MM.1S (cell line): Measurements from ENCODE around the gene WDR38.
"Not testable (repeated sequence)": the region's sequence is repeated elsewhere in the genome, so short reads cannot be mapped to it uniquely, and the experiment has no call there.

Experiments
- DNase-seq: peaks from one replicate; pipeline ENCODE4 v3.0.0-alpha.2; 2015
- H2AFZ ChIP-seq: fragments of 300-600 bp; sonication (generic); 2 replicates; pipeline ENCODE4 v1.6.0; 2016; ENCODE audit warnings: antibody characterized with exemption, low read length
- H3F3A ChIP-seq: fragments of 300-600 bp; sonication (generic); 2 replicates; pipeline ENCODE4 v1.6.1; 2016; ENCODE audit warnings: mild to moderate bottlenecking, antibody characterized with exemption, low read length, moderate library complexity, mixed read lengths; ENCODE audit not compliant: insufficient read depth
- H3K27ac ChIP-seq: fragments of 300-600 bp; sonication (generic); 2 replicates; pipeline ENCODE4 v1.5.1; 2016; ENCODE audit warnings: mild to moderate bottlenecking, low read length
- H3K27me3 ChIP-seq: fragments of 300-600 bp; sonication (generic); replicated peaks from 2 replicates; pipeline ENCODE4 v1.6.0; 2016; ENCODE audit warnings: low read length; ENCODE audit not compliant: insufficient read depth
- H3K36me3 ChIP-seq: fragments of 300-600 bp; sonication (generic); replicated peaks from 2 replicates; pipeline ENCODE4 v1.6.1; 2016; ENCODE audit warnings: mild to moderate bottlenecking, low read length, mixed read lengths; ENCODE audit not compliant: insufficient read depth
- H3K4me1 ChIP-seq: fragments of 300-600 bp; sonication (generic); 2 replicates; pipeline ENCODE4 v1.6.1; 2016; ENCODE audit warnings: low read length, mixed read lengths
- H3K4me2 ChIP-seq: fragments of 300-600 bp; sonication (generic); 2 replicates; pipeline ENCODE4 v1.6.0; 2016; ENCODE audit warnings: low read depth, low read length
- H3K4me3 ChIP-seq: fragments of 300-600 bp; sonication (generic); 2 replicates; pipeline ENCODE4 v1.5.1; 2016; ENCODE audit warnings: low read length, mixed read lengths
- H3K79me2 ChIP-seq: fragments of 300-600 bp; sonication (generic); 2 replicates; pipeline ENCODE4 v1.6.1; 2016; ENCODE audit warnings: mixed run types, low read length, mixed read lengths
- H3K9ac ChIP-seq: fragments of 300-600 bp; sonication (generic); 2 replicates; pipeline ENCODE4 v1.6.1; 2016; ENCODE audit warnings: low read length, mixed read lengths
- H3K9me2 ChIP-seq: fragments of 300-600 bp; sonication (generic); replicated peaks from 2 replicates; pipeline ENCODE4 v1.6.1; 2016; ENCODE audit warnings: mild to moderate bottlenecking, low read length, mixed read lengths; ENCODE audit not compliant: insufficient read depth
- H3K9me3 ChIP-seq: fragments of 300-600 bp; sonication (generic); replicated peaks from 2 replicates; pipeline ENCODE4 v1.6.1; 2016; ENCODE audit warnings: mild to moderate bottlenecking, low read length, mixed read lengths; ENCODE audit not compliant: insufficient read depth
- H4K20me1 ChIP-seq: fragments of 300-600 bp; sonication (generic); 2 replicates; pipeline ENCODE4 v1.6.1; 2016; ENCODE audit warnings: mild to moderate bottlenecking, low read length, moderate library complexity, mixed read lengths; ENCODE audit not compliant: insufficient read depth
- EZH2 ChIP-seq: fragments of 300-600 bp; sonication (generic); optimal IDR thresholded peaks from 2 replicates; pipeline ENCODE3; 2017; ENCODE audit warnings: low read depth, mild to moderate bottlenecking, antibody characterized with exemption, low read length, mixed read lengths
- EZH2phosphoT487 ChIP-seq: fragments of 300-600 bp; sonication (generic); IDR thresholded peaks from 2 replicates; pipeline ENCODE4 v1.6.1; 2018; ENCODE audit warnings: antibody characterized with exemption, low read length
- TF ChIP-seq, protein P1 (sequence below): fragments of 300-600 bp; sonication (generic); IDR thresholded peaks from 2 replicates; pipeline ENCODE4 v1.5.1; 2016; ENCODE audit warnings: antibody characterized with exemption, low read length, mixed read lengths

The WDR38 gene

GRCh38 chr9:124843456-124844034 lies 9.7 kb upstream of the WDR38 start:
- H3K9me3 ChIP-seq, result no peaks in the 10 kb centered on the region
- H3K27ac ChIP-seq, result no peak overlapping the region
- no peak overlapping the region for H3K9ac ChIP-seq
- no peaks in the 10 kb centered on the region for H4K20me1 ChIP-seq
- no peaks in the 10 kb centered on the region for H3K9me2 ChIP-seq
- no peaks in the 10 kb centered on the region for H3K27me3 ChIP-seq
- TF ChIP-seq EZH2phosphoT487 (no peak), EZH2 (no peak)
- TF ChIP-seq, protein P1, sequence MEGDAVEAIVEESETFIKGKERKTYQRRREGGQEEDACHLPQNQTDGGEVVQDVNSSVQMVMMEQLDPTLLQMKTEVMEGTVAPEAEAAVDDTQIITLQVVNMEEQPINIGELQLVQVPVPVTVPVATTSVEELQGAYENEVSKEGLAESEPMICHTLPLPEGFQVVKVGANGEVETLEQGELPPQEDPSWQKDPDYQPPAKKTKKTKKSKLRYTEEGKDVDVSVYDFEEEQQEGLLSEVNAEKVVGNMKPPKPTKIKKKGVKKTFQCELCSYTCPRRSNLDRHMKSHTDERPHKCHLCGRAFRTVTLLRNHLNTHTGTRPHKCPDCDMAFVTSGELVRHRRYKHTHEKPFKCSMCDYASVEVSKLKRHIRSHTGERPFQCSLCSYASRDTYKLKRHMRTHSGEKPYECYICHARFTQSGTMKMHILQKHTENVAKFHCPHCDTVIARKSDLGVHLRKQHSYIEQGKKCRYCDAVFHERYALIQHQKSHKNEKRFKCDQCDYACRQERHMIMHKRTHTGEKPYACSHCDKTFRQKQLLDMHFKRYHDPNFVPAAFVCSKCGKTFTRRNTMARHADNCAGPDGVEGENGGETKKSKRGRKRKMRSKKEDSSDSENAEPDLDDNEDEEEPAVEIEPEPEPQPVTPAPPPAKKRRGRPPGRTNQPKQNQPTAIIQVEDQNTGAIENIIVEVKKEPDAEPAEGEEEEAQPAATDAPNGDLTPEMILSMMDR, result no peak
- H3F3A ChIP-seq, result no peaks in the 10 kb centered on the region
- H3K79me2 ChIP-seq, result no peaks in the 10 kb centered on the region
- no peak overlapping the region for H3K4me3 ChIP-seq
- DNase-seq, result no peak
- no peaks in the 10 kb centered on the region for H3K36me3 ChIP-seq
- H2AFZ ChIP-seq, result no peak overlapping the region
- H3K4me2 ChIP-seq, result no peak overlapping the region
- no peaks in the 10 kb centered on the region for H3K4me1 ChIP-seq

GRCh38 chr9:124844291-124844690 lies 9.0 kb upstream of the WDR38 start:
- TF ChIP-seq EZH2phosphoT487 (no peak), EZH2 (no peak)
- TF ChIP-seq, protein P1, result no peak
- Histone ChIP-seq H3K79me2 (no peaks in the 10 kb centered on the region), H3K36me3 (no peaks in the 10 kb centered on the region), H3K27ac (no peak overlapping the region), H3K9me3 (no peaks in the 10 kb centered on the region), H4K20me1 (no peaks in the 10 kb centered on the region), H3K4me2 (no peak overlapping the region), H3K9ac (no peak overlapping the region), H3K27me3 (no peaks in the 10 kb centered on the region), H3K9me2 (no peaks in the 10 kb centered on the region), H2AFZ (no peak overlapping the region), H3K4me1 (no peaks in the 10 kb centered on the region), H3F3A (no peaks in the 10 kb centered on the region), H3K4me3 (no peak overlapping the region)
- no peak for DNase-seq

DNA sequence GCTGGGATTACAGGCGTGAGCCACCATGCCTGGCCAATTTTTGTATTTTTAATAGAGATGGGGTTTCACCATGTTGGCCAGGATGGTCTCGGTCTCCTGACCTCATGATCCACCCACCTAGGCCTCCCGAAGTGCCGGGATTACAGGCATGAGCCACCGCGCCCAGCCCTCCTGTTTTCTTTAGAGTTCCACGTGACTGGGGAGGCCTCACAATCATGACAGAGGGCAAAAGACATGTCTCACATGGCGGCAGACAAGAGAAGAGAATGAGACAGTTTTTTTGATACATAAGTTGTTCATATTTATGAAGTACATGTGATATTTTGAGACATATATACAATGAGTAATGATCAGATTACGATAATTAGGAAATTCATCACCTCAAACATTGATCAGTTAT lies 6.8 kb upstream of the WDR38 start:
- not testable (repeated sequence) for H3K9ac ChIP-seq, H4K20me1 ChIP-seq, H3K9me2 ChIP-seq, H3K27ac ChIP-seq, H3K4me1 ChIP-seq, H3K27me3 ChIP-seq, H3K4me3 ChIP-seq, H3K9me3 ChIP-seq, H3K79me2 ChIP-seq, H3K36me3 ChIP-seq, H2AFZ ChIP-seq, H3F3A ChIP-seq, H3K4me2 ChIP-seq, DNase-seq

DNA sequence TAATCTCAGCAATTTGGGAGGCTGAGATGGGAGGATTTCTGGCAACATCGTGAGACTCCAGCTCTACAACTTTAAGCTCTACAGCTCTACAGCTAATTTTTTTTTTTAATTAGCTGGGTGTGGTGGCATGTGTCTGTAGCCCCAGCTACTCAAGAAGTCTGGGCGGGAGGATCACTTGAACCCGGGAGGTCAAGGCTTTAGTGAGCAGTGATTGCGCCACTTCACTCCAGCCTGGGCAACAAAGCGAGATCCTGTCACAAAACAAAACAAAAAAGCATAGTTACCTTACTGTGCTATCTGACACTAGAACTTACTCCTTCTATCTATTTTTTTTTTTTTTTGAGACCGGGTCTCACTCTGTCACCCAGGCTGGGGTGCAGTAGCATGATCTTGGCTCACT lies 6.3 kb upstream of the WDR38 start:
- H3K79me2 ChIP-seq, result no peaks in the 10 kb centered on the region
- no peak overlapping the region for H3K9ac ChIP-seq
- H3K27ac ChIP-seq, result no peak overlapping the region
- no peaks in the 10 kb centered on the region for H4K20me1 ChIP-seq
- no peak overlapping the region for H2AFZ ChIP-seq
- TF ChIP-seq EZH2phosphoT487 (no peak), EZH2 (no peak)
- TF ChIP-seq, protein P1, result no peak
- no peak for DNase-seq
- H3K4me3 ChIP-seq, result no peak overlapping the region
- no peaks in the 10 kb centered on the region for H3K36me3 ChIP-seq
- no peaks in the 10 kb centered on the region for H3K9me3 ChIP-seq
- H3K4me1 ChIP-seq, result no peaks in the 10 kb centered on the region
- H3F3A ChIP-seq, result no peaks in the 10 kb centered on the region; the same call in 1 of the 2 replicates
- H3K4me2 ChIP-seq, result no peak overlapping the region
- no peaks in the 10 kb centered on the region for H3K9me2 ChIP-seq
- H3K27me3 ChIP-seq, result no peaks in the 10 kb centered on the region
